ENCODE results near the gene SMARCD2. TPM values are rescaled to one million over a fixed set of nuclear protein-coding genes. Genes with fewer than 3 reads are reported as not detected.

Gene SMARCD2
- total and polyA plus RNA-seq, 2 of the 13 experiments (the other 11 are each of a cell fraction or from before 2014, with no cell fraction given): 122 to 150 TPM

DNA sequence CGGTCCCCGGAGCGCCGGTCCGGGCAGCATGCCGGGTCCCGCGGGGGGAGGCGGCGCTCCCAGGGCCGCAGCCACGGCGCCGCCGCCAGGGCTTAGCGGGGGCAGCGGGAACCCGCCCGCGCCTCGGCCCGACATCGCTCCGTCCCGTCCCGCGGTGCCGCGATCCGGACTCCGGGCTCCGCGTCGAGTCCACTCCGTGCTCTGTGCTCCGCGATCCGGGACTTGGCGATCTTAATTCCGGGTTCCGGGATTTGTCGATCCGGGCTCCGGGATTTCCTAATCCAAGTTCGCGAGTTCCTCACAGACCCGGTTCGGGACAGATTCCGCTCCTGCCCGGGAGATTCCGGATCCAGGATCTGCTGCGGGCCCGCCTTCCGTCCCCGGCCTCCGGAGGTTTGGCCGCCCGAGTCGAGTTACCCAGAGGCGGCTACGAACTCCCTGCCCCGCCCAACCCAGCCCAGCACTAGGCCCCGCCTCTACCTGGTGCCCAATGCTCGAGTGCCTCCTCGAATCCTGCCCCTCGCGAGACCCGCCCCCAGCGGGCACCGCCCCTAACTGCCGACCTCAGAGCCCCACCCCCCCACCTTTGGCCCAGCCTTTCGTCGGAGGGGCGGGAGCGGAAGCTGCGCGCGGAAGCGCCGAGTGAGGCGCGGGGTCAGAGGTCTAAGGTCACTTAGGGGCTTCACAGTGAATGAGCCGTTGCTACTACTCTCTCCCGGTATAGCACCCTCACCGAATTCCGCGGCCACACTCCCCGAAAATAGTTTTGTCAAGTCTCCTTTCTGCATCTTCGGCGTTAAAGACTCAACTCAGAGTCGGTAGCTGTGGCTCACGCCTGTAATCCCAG, at the start of gene SMARCD2 (continued):
- TF ChIP-seq ZNF672 (CRISPR knock-in tag; IDR thresholded peaks at IDR 0.05) (peak; percentile 97), SALL2 (CRISPR knock-in tag; IDR thresholded peaks at IDR 0.05) (peak; percentile 98), NFRKB (IDR thresholded peaks at IDR 0.05) (no peak), FOXP1 (IDR thresholded peaks at IDR 0.05) (no peak; the same call in 1 of the 2 replicates), FOXP1 (CRISPR knock-in tag; IDR thresholded peaks at IDR 0.05) (peak; percentile 59), ZNF20 (CRISPR knock-in tag; IDR thresholded peaks at IDR 0.05) (0 out of 2 replicates have a peak, but pooled peaks have one; percentile 84), ZNF720 (CRISPR knock-in tag; IDR thresholded peaks at IDR 0.05) (peak; percentile 68; the same call in 1 of the 2 replicates), ZNF652 (CRISPR knock-in tag; IDR thresholded peaks at IDR 0.05; ENCODE audit: borderline replicate concordance, low read depth) (peak; percentile 9; the same call in 1 of the 2 replicates), ZNF564 (CRISPR knock-in tag; IDR thresholded peaks at IDR 0.05) (peak; percentile 40; the same call in 1 of the 2 replicates), ARNT (IDR thresholded peaks at IDR 0.05) (no peak), RORA (CRISPR knock-in tag; IDR thresholded peaks at IDR 0.05) (no peak; the same call in 1 of the 2 replicates), ZNF10 (CRISPR knock-in tag; IDR thresholded peaks at IDR 0.05; ENCODE audit: borderline replicate concordance, low read depth) (no peak), ZNF232 (CRISPR knock-in tag; IDR thresholded peaks at IDR 0.05; ENCODE audit: borderline replicate concordance) (peak; percentile 97)
- TF ChIP-seq, protein P1, sequence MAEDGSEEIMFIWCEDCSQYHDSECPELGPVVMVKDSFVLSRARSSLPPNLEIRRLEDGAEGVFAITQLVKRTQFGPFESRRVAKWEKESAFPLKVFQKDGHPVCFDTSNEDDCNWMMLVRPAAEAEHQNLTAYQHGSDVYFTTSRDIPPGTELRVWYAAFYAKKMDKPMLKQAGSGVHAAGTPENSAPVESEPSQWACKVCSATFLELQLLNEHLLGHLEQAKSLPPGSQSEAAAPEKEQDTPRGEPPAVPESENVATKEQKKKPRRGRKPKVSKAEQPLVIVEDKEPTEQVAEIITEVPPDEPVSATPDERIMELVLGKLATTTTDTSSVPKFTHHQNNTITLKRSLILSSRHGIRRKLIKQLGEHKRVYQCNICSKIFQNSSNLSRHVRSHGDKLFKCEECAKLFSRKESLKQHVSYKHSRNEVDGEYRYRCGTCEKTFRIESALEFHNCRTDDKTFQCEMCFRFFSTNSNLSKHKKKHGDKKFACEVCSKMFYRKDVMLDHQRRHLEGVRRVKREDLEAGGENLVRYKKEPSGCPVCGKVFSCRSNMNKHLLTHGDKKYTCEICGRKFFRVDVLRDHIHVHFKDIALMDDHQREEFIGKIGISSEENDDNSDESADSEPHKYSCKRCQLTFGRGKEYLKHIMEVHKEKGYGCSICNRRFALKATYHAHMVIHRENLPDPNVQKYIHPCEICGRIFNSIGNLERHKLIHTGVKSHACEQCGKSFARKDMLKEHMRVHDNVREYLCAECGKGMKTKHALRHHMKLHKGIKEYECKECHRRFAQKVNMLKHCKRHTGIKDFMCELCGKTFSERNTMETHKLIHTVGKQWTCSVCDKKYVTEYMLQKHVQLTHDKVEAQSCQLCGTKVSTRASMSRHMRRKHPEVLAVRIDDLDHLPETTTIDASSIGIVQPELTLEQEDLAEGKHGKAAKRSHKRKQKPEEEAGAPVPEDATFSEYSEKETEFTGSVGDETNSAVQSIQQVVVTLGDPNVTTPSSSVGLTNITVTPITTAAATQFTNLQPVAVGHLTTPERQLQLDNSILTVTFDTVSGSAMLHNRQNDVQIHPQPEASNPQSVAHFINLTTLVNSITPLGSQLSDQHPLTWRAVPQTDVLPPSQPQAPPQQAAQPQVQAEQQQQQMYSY (CRISPR knock-in tag; IDR thresholded peaks at IDR 0.05): peak; percentile 99
- TF ChIP-seq, protein P2, sequence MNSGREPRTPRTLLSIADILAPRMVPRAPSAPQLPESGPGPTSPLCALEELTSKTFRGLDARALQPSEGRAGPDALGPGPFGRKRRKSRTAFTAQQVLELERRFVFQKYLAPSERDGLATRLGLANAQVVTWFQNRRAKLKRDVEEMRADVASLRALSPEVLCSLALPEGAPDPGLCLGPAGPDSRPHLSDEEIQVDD (CRISPR knock-in tag; IDR thresholded peaks at IDR 0.05; ENCODE audit: borderline replicate concordance): peak; percentile 56; the same call in 1 of the 2 replicates
- TF ChIP-seq, protein P3, sequence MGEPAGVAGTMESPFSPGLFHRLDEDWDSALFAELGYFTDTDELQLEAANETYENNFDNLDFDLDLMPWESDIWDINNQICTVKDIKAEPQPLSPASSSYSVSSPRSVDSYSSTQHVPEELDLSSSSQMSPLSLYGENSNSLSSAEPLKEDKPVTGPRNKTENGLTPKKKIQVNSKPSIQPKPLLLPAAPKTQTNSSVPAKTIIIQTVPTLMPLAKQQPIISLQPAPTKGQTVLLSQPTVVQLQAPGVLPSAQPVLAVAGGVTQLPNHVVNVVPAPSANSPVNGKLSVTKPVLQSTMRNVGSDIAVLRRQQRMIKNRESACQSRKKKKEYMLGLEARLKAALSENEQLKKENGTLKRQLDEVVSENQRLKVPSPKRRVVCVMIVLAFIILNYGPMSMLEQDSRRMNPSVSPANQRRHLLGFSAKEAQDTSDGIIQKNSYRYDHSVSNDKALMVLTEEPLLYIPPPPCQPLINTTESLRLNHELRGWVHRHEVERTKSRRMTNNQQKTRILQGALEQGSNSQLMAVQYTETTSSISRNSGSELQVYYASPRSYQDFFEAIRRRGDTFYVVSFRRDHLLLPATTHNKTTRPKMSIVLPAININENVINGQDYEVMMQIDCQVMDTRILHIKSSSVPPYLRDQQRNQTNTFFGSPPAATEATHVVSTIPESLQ (CRISPR knock-in tag; conservative IDR thresholded peaks at IDR 0.05): peak; percentile 93; the same call in 1 of the 2 replicates
- TF ChIP-seq, protein P4, sequence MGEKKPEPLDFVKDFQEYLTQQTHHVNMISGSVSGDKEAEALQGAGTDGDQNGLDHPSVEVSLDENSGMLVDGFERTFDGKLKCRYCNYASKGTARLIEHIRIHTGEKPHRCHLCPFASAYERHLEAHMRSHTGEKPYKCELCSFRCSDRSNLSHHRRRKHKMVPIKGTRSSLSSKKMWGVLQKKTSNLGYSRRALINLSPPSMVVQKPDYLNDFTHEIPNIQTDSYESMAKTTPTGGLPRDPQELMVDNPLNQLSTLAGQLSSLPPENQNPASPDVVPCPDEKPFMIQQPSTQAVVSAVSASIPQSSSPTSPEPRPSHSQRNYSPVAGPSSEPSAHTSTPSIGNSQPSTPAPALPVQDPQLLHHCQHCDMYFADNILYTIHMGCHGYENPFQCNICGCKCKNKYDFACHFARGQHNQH (CRISPR knock-in tag; IDR thresholded peaks at IDR 0.05): peak; percentile 87; the same call in 1 of the 2 replicates
- TF ChIP-seq, protein P5, sequence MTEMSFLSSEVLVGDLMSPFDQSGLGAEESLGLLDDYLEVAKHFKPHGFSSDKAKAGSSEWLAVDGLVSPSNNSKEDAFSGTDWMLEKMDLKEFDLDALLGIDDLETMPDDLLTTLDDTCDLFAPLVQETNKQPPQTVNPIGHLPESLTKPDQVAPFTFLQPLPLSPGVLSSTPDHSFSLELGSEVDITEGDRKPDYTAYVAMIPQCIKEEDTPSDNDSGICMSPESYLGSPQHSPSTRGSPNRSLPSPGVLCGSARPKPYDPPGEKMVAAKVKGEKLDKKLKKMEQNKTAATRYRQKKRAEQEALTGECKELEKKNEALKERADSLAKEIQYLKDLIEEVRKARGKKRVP (CRISPR knock-in tag; IDR thresholded peaks at IDR 0.05): peak in 1 of 2 experiments; percentile 77; a peak in 2 of 4 replicates
- TF ChIP-seq, protein P6, sequence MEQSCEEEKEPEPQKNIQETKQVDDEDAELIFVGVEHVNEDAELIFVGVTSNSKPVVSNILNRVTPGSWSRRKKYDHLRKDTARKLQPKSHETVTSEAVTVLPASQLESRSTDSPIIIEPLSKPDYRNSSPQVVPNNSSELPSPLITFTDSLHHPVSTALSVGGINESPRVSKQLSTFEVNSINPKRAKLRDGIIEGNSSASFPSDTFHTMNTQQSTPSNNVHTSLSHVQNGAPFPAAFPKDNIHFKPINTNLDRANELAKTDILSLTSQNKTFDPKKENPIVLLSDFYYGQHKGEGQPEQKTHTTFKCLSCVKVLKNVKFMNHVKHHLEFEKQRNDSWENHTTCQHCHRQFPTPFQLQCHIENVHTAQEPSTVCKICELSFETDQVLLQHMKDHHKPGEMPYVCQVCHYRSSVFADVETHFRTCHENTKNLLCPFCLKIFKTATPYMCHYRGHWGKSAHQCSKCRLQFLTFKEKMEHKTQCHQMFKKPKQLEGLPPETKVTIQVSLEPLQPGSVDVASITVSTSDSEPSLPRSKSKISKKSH (CRISPR knock-in tag; IDR thresholded peaks at IDR 0.05; ENCODE audit: borderline replicate concordance): peak; percentile 92; the same call in 1 of the 2 replicates
